22Rv1 (cell line): ENCODE measurements around the gene RPAP3.

Experiments
- H3K27ac ChIP-seq: fragments of 450-650 bp; 2 replicates; pipeline ENCODE4 v1.5.1; 2017
- CTCF ChIP-seq: fragments of 450-650 bp; IDR thresholded peaks from 2 replicates; pipeline ENCODE4 v1.5.1; 2017; ENCODE audit warnings: mild to moderate bottlenecking
- ZFX ChIP-seq: fragments of 450-650 bp; IDR thresholded peaks from 2 replicates; pipeline ENCODE4 v1.6.1; 2017; ENCODE audit warnings: antibody characterized with exemption, borderline replicate concordance

Gene RPAP3

GRCh38 chr12:47746523-47746922 is 40.7 kb upstream of the RPAP3 start:
- no peak overlapping the region for H3K27ac ChIP-seq
- TF ChIP-seq CTCF (no peak), ZFX (no peak)

GRCh38 chr12:47746073-47746472 is 40.2 kb upstream of the RPAP3 start:
- no peak overlapping the region for H3K27ac ChIP-seq
- TF ChIP-seq ZFX, result no peak
- TF ChIP-seq CTCF, result no peak

- no peak overlapping the region for H3K27ac ChIP-seq
- TF ChIP-seq CTCF, result no peak
- TF ChIP-seq ZFX, result no peak
Observed at GRCh38 chr12:47745485-47746041, 39.7 kb upstream of the RPAP3 start.

- no peak overlapping the region for H3K27ac ChIP-seq
- TF ChIP-seq CTCF (no peak), ZFX (no peak)
Observed at GRCh38 chr12:47744778-47745436, 39.1 kb upstream of the RPAP3 start.

DNA sequence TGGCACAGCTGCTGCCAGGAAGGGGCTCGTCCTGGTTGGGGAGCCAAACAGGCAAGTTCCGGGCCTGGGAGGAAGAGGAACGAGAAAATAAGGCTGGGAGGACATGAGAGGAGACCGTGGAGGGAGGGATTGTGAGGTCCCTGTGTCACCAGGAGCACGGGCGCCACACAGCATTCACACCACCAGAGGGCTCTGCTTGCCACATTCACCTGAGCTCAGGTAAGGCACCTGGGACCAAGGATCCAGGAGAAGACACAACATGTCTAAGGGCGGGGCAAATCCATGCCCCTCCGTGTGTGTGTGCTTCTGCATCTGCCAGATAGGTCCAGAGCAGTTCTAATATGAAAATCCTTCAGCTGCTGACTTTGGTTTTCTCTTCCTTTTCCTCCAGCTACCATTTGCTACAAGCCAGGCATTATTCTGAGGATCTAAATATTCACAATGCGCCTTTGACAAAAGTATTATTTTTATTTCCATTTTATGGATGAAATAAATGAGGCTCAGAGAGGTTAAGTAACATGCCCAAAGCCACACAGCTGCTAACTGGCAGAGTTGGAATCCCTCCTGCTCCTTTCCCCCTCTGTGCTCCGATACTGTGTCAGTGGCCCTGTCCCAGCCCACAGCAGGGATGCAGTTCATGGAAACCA is 38.3 kb upstream of the RPAP3 start:
- TF ChIP-seq ZFX (no peak), CTCF (peak; percentile 97)
- no peak overlapping the region for H3K27ac ChIP-seq

DNA sequence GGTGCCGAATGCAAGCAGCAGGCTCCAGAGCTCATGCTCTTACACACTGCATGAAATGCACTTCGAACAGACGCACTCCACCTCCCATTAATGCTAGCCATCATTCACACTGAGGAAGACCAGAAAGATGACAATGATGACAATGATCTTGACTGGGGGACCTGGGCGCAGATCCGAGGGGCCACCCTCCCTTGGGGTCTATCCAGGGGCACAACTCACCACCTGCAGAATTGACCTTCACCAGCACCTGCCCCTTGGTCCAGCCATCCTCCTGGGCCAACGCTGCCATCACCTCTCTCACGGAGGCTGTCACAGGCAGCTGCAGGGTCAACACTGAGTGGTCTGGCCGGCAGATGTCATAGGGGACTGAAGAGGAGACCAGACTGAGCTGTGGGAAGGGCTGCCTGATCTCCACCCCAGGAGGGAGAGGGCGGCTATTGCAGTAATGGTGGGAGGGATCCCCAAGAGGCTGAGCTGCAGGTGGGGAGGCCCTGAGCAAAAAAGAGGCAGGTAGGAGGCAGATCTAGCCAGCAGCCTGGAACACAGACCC is 37.6 kb upstream of the RPAP3 start:
- no peak overlapping the region for H3K27ac ChIP-seq
- TF ChIP-seq CTCF (no peak), ZFX (no peak)

DNA sequence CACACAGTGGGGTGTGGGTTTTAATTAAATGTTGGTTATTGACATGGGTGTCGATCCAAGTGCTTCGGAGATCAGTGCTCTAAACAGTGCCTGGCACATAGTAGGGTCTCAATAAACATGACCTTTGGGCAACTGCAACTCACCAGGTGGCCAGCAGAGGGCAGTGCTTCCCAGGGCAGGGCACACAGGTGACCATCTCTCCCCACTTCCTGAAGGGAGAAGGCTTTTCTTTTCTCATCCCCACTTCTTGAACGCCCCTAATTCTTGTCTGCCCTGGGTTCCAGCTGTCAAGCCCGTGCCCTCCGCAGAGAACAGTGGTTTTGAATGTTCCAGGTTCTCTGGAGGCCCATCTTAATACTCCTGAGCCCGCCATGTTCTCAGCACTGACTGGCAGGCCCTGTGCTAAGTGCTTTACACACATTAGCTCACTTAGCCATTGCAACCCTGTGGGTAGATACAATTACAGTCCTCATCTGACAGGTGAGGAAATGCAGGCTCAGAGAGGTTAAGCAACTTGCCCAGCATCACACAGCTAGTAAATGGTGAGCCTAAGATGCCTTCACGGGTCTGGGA is 36.5 kb upstream of the RPAP3 start:
- no peak overlapping the region for H3K27ac ChIP-seq
- TF ChIP-seq CTCF, result peak; percentile 100
- TF ChIP-seq ZFX, result no peak
